Activated T-helper 1 cell treated with anti-CD3 and anti-CD28 coated beads, Interleukin-12 subunit alpha, Interleukin-12 subunit beta, Interleukin-2, Interleukin-4 antibody, amounts not matched to agents 30 ng/mL and 10 ng/mL and 1 ng/mL, durations not matched to agents 14 hours and 24 hours and 36 hours (primary cell): ENCODE results near the gene SDK2. TPM values are rescaled to one million over a fixed set of nuclear protein-coding genes. Genes with fewer than 3 reads are reported as not detected.

Source experiments
- DNase-seq: peaks from one replicate; pipeline ENCODE4 v3.0.0; 2021; ENCODE audit warnings: low spot score
- H3K27ac Mint-ChIP-seq: one replicate; pipeline ENCODE4 v1.8.0; 2021; ENCODE audit warnings: mild to moderate bottlenecking, mixed read lengths
- H3K27me3 Mint-ChIP-seq: one replicate; pipeline ENCODE4 v1.8.0; 2022; ENCODE audit warnings: mild to moderate bottlenecking, moderate library complexity, mixed read lengths; ENCODE audit not compliant: insufficient read depth
- H3K36me3 Mint-ChIP-seq: one replicate; pipeline ENCODE4 v1.8.0; 2021; ENCODE audit warnings: low read depth, mixed read lengths
- H3K4me1 Mint-ChIP-seq: one replicate; pipeline ENCODE4 v1.8.0; 2021; ENCODE audit warnings: low read depth, mixed read lengths
- H3K4me3 Mint-ChIP-seq: one replicate; pipeline ENCODE4 v1.8.0; 2021; ENCODE audit warnings: mild to moderate bottlenecking, moderate library complexity, mixed read lengths
- H3K9me3 Mint-ChIP-seq: one replicate; pipeline ENCODE4 v1.8.0; 2021; ENCODE audit warnings: mixed read lengths
- intact Hi-C: fragments of 100-400 bp; cut with micrococcal nuclease; formaldehyde crosslinking; loops from one replicate; pipeline ENCODE4 v1.15.1; 2024
- total RNA-seq: library from RNA; stranded (reverse); gene quantifications from 2 replicates; pipeline ENCODE4 v1.2.3, GENCODE V29; 2022

Gene SDK2
- total RNA-seq, 1 donor from 2014 or later: 0.44 TPM

DNA sequence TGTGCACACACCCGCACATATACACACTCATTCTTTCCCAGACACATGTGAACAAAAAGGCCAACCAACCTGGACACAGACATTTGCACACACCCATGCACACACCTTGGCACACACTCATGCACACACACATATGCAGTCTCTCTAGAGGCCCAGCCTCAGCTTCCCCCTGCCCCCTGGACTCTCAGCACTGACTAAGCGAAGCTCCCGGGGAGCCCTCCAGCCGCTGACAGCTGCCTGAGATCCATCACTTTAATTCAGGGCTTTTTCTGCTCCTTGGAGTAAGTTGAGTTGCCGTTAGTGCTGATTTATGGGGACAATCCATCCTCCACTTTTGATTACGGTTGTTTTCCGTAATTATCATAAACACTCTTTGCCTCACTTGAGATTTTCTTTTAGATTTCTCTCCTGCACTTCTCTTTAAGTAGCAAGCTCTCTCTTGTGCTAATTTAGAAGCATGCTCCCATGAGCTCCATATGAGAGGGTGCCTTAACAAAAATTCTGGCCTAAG, 173.9 kb downstream of the SDK2 start:
- no peaks in the 10 kb centered on the region for H3K36me3 Mint-ChIP-seq
- H3K4me3 Mint-ChIP-seq: no peak overlapping the region
- H3K9me3 Mint-ChIP-seq: no peaks in the 10 kb centered on the region
- H3K27me3 Mint-ChIP-seq: no peaks in the 10 kb centered on the region
- no peak overlapping the region for H3K27ac Mint-ChIP-seq
- intact Hi-C loops: no loop called here
- H3K4me1 Mint-ChIP-seq: no peaks in the 10 kb centered on the region
- DNase-seq: no peak

DNA sequence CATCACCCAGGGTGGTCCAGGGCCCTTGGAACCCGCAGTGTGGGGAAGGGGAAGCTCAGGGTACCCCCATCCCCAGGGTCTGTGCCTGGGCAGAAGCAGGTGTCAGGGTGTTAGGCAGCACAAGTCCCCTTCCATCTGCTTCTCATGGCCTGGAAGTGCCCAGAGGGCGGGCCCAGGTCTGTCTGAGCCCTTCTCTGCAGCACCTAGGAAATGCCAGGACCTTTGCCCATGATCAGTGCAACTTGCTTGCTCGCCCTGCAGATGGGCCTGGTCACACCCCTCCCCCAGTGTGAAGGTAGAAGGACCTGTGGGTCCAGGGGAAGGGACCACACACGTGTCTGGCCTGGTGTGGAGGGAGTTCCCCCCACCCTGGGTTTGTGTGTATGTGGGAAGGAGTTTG, 174.9 kb downstream of the SDK2 start:
- Mint-ChIP-seq H3K36me3 (no peaks in the 10 kb centered on the region), H3K4me1 (no peaks in the 10 kb centered on the region), H3K27me3 (no peaks in the 10 kb centered on the region), H3K9me3 (no peaks in the 10 kb centered on the region), H3K27ac (no peak overlapping the region), H3K4me3 (no peak overlapping the region)
- intact Hi-C loops: no loop called here
- DNase-seq: no peak

DNA sequence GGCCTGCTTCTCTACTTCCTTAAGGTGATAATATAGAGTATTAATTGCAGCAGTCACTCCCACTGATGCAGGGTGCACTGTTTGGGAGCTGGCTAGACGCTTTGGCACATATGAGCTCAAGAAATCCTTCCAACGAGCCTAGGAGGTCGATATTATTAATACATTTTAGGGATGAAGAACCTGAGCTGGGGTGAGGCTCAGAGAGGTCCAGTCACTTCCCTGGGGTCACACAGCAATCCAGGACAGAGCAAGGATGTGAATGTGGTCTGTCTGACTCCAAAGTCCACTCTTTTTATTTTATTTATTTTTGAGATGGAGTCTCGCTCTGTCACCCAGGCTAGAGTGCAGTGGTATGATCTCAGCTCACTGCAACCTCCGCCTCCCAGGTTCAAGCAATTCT, 176.0 kb downstream of the SDK2 start:
- Mint-ChIP-seq H3K4me3 (no peak overlapping the region), H3K4me1 (no peaks in the 10 kb centered on the region), H3K36me3 (no peaks in the 10 kb centered on the region), H3K27ac (no peak overlapping the region), H3K27me3 (no peaks in the 10 kb centered on the region), H3K9me3 (no peaks in the 10 kb centered on the region)
- intact Hi-C loops: no loop called here
- no peak for DNase-seq

DNA sequence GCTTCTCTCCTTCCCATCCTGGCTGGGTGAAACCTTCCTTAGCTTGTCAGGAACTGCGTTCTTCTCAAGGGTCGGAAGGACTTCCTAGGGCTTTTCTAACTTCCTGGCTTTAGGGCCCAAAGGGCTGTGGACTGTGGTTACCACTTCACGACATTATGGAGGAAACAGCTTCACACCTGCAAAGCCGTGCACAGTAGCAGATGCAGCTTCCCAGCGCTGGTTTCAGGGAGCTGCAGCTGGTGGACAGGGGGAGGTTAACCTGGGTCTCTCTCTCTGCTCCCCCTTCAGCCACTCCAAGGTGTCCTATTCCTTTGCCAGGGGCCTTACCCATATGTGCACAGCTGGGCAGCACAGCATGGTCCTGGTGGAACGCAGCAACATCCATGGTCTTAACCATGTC, 176.6 kb downstream of the SDK2 start:
- Mint-ChIP-seq H3K27ac (no peak overlapping the region), H3K4me3 (no peak overlapping the region), H3K4me1 (no peaks in the 10 kb centered on the region), H3K27me3 (no peaks in the 10 kb centered on the region), H3K36me3 (no peaks in the 10 kb centered on the region), H3K9me3 (no peaks in the 10 kb centered on the region)
- no peak for DNase-seq
- intact Hi-C loops: no loop called here

DNA sequence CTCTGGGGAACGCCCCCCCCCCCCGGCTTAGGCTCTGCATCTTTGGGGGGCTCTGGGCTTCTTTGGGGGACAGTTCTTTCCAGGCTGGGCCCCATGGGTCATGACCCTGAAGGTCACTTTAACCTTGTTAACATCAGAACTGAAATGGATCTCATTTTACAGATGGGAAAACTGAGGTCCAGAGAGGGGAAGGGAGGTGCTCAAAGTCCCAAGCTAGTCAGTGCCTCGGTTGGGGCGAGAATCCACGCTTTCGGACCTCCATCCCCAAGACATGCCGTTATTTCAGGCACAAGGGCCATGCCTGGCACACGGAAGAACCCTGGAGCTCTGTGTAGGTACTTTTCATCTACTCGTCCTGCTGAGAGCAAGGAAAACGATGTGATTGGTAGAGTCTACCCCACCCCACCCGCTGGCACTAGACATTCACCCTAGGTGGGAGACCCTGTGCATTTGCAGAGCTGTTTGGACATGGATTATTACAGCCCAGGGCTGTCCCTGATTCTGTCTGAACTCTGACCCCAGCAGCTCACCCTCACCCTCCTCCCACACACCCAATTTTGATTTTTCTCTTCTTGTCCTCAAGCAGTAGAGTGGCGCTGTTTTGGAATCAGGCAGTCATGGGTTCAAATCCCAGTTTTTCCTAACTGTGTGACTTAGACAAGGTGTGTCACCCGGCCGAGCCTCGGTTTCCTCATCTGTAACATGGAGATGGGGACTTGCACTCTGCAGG, 177.4 kb downstream of the SDK2 start:
- H3K27me3 Mint-ChIP-seq: no peaks in the 10 kb centered on the region
- H3K9me3 Mint-ChIP-seq: no peaks in the 10 kb centered on the region
- H3K36me3 Mint-ChIP-seq: no peaks in the 10 kb centered on the region
- no peaks in the 10 kb centered on the region for H3K4me1 Mint-ChIP-seq
- no peak overlapping the region for H3K27ac Mint-ChIP-seq
- H3K4me3 Mint-ChIP-seq: no peak overlapping the region
- intact Hi-C loops: no loop called here
- DNase-seq: no peak

DNA sequence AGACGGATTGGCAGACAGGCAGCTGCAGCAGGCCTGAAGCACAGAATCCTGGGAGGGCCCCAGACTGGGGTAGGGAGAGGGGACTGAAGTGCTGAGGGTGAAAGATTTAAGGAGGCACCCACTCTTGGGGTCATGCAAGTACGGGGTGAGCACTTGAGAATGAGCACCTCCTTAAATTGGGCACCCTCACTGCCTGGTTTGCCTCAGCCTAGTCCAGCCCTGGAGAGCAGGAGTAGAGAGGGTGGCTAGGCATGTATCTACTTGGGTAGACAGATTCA, 178.4 kb downstream of the SDK2 start:
- no peak overlapping the region for H3K27ac Mint-ChIP-seq
- no peaks in the 10 kb centered on the region for H3K4me1 Mint-ChIP-seq
- DNase-seq: no peak
- no peak overlapping the region for H3K4me3 Mint-ChIP-seq
- intact Hi-C loops: no loop called here
- no peaks in the 10 kb centered on the region for H3K27me3 Mint-ChIP-seq
- H3K36me3 Mint-ChIP-seq: no peaks in the 10 kb centered on the region
- H3K9me3 Mint-ChIP-seq: no peaks in the 10 kb centered on the region

DNA sequence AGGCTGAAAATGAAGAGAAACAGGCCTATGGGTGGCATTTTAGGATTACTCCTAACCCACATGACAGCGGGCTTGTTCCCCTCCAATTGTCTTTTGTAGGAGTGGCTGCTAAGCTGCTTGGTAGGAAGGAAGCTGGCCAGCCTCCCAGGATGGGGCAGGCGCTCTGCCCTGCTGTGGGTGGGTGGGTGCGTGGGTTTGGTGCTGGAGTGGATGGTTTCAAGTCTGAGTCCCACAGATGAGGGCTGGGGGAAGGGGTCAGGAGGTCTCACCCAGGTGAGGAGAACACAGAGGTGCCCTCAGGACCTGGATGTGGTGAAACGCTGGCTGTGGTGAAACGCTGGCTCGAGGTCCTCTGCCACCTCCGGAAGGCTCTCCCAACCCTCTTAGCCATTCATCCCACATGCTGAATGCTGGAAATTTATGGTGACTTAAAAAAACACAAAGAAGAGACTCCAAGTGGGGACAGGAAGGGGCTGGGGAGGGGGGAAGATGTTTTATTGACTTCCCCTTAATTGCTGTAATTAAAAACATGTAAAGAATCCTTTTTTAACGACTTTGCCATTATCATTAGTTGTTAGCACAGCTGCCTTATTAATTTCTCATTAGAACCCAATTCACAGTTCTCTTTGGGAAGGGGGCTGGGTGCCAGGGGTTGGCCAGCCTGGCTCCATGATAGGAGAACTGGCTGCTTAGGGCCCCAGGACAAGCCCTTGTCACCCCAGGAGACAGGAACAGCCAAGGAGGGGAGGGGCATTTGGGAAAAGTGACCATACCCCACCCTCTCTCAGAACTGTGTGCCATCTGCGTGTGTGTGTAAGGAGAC, 178.9 kb downstream of the SDK2 start:
- Mint-ChIP-seq H3K27ac (no peak overlapping the region), H3K27me3 (no peaks in the 10 kb centered on the region)

DNA sequence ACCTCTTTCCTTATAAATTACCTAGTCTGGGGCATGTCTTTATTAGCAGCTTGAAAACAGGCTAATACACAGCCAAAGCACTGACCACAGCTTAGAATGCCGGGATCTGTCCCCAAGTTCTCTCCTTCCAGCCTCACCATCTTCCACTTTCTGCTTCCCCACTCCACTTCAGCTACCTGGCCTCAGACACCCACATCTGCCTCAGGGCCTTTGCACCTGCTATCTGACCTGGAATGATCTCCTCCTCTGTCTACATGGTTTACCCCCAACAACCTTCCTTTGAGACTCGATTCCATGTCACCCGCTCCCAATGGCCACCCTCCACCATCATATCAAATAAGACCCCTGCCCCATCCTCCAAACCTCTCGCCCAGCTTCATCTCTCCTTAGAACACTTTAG, 179.8 kb downstream of the SDK2 start:
- no peak for DNase-seq
- no peak overlapping the region for H3K4me3 Mint-ChIP-seq

More for the DNA sequence above, 178.9 kb downstream of the SDK2 start:
- Mint-ChIP-seq H3K4me3 (no peak overlapping the region), H3K9me3 (no peaks in the 10 kb centered on the region), H3K4me1 (no peaks in the 10 kb centered on the region), H3K36me3 (no peaks in the 10 kb centered on the region)
- no peak for DNase-seq
- intact Hi-C loops: no loop called here

DNA sequence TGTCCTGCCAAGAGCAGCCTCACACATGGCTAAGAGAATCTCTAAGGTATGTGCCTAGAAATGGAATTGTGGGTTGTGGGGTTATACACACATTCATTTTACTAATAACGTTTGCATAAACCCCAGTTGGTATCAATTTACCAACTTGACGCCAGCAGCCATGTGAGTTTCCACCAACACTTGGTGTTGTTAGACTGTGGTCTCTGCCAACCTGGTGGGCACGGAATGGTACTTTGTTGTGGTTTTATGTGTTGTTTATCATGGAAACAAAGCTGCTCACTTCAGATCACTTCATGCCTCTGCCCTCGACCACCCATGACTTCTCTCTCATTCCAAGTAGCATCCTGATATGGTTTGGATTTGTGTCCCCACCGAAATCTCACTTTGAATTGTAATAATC, 180.4 kb downstream of the SDK2 start:
- intact Hi-C loops: no loop called here
- H3K9me3 Mint-ChIP-seq: no peaks in the 10 kb centered on the region
- H3K27ac Mint-ChIP-seq: no peak overlapping the region
- H3K27me3 Mint-ChIP-seq: no peaks in the 10 kb centered on the region
- no peak overlapping the region for H3K4me3 Mint-ChIP-seq
- DNase-seq: no peak
- no peaks in the 10 kb centered on the region for H3K4me1 Mint-ChIP-seq
- H3K36me3 Mint-ChIP-seq: no peaks in the 10 kb centered on the region

More for the DNA sequence above, 179.8 kb downstream of the SDK2 start:
- H3K4me1 Mint-ChIP-seq: no peaks in the 10 kb centered on the region
- H3K27ac Mint-ChIP-seq: no peak overlapping the region
- no peaks in the 10 kb centered on the region for H3K27me3 Mint-ChIP-seq
- no peaks in the 10 kb centered on the region for H3K36me3 Mint-ChIP-seq
- no peaks in the 10 kb centered on the region for H3K9me3 Mint-ChIP-seq
- intact Hi-C loops: no loop called here

DNA sequence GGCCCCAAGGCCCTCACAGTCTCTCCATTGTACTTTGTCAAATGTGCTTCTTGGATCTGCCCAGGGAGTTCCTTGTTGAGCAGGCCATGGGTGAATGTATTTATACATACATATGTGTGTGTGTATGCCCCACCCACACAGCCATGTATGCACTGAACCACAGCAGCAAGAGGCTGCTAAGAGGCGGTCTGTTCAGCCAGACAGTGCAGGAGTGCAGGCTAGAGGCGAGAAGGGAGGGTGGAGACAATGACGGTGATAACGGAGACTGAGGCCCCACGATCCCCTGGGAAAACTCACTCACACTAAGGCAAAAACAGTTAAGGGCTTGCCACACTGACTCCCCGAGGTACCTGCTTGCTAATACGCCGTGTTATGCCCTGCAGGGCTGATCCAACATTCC, 181.4 kb downstream of the SDK2 start:
- intact Hi-C loops: no loop called here
- Mint-ChIP-seq H3K4me1 (no peaks in the 10 kb centered on the region), H3K4me3 (no peak overlapping the region), H3K27me3 (peaks cover 1% of the 10 kb centered on the region), H3K9me3 (no peaks in the 10 kb centered on the region), H3K27ac (no peak overlapping the region), H3K36me3 (no peaks in the 10 kb centered on the region)
- no peak for DNase-seq

DNA sequence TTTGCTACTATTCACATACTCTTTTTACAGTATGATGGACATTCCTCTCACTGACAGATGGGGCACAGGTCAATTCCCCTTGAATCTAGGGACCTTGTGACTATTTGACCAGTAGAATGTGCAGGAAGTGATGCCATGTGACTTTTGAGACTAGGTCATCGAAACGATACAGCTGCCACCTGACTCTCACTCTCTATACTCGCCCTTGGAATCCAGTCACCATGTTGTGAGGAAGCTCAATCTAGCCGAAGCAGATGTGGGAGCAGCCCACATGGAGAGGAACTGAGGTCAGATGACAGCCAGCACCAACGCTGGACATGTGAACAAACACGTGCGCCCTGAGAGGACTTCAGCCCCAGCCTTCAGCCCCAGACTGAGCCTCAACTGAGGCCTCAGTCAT, 184.3 kb downstream of the SDK2 start:
- Mint-ChIP-seq H3K4me1 (no peaks in the 10 kb centered on the region), H3K27me3 (peaks cover 3% of the 10 kb centered on the region), H3K4me3 (no peak overlapping the region), H3K27ac (no peak overlapping the region), H3K36me3 (no peaks in the 10 kb centered on the region), H3K9me3 (no peaks in the 10 kb centered on the region)
- DNase-seq: no peak
- intact Hi-C loops: no loop called here

DNA sequence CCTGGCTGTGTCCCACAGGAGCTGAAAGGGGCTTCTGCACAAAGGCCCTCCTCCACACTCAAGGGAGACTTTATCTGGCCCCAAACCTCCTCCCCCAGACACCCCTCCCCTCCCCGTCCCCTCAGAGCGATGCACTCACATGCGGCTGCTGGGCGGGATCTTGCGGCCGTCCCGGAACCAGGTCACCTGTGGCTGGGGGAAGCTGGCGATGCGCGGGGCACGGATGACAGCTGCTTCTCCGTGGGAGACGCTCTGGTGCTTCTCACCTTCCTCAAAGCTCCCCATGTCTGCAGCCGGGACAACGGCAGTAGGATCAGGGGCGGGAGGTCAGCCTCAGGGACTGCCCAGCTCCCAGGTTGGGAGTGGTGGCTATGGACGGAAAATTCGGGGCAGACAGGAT, 188.5 kb downstream of the SDK2 start:
- peaks cover 7% of the 10 kb centered on the region for H3K9me3 Mint-ChIP-seq
- H3K4me1 Mint-ChIP-seq: no peaks in the 10 kb centered on the region
- no peak overlapping the region for H3K27ac Mint-ChIP-seq
- H3K36me3 Mint-ChIP-seq: peaks cover 2% of the 10 kb centered on the region
- H3K27me3 Mint-ChIP-seq: peaks cover 3% of the 10 kb centered on the region
- no peak for DNase-seq
- H3K4me3 Mint-ChIP-seq: no peak overlapping the region
- intact Hi-C loops: no loop called here

DNA sequence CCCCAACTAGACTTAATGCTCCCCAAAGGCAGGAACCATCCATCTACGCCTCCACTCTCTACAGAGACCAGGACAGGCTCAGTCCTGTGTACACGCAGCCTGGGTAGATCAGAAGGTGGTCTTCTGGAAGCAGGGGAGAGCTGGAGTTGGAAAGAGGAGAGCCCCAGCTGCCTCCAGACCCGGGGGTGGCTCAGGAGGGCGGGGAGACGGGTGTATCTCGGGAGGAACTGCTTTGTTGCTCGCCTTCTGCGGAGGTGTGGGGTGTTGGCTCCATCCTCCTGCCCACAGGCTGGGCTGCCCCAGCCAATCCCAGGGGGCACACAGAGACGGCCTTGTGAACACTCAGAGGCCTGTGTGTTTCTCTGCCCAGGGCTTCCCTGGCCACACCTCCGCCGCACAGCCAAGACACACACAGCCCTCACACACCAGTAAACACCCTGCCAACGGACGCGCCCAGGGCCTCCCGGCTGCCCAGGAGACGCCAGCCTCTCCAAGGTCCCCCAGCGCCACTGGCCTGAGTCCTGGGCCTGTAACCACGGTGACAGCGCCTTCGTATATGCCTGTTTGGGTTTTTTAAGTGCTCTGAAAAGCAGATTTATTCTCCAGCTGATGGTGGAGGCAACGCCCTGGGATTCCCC, 189.1 kb downstream of the SDK2 start:
- intact Hi-C loops: no loop called here
- H3K9me3 Mint-ChIP-seq: peaks cover 7% of the 10 kb centered on the region
- no peak overlapping the region for H3K27ac Mint-ChIP-seq
- no peak for DNase-seq
- peaks cover 3% of the 10 kb centered on the region for H3K27me3 Mint-ChIP-seq
- no peak overlapping the region for H3K4me3 Mint-ChIP-seq
- H3K4me1 Mint-ChIP-seq: no peaks in the 10 kb centered on the region
- peaks cover 2% of the 10 kb centered on the region for H3K36me3 Mint-ChIP-seq
